KBM-7 (cell line): ENCODE measurements around the gene KPRP.

Source experiments
- DNase-seq: peaks from one replicate; pipeline ENCODE4 v3.0.0-alpha.2; 2015
- in situ Hi-C: fragments of 300-500 bp; cut with MboI; formaldehyde crosslinking; loops from 2 replicates; pipeline ENCODE4 v1.14.3; 2020; ENCODE audit warnings: low sequenced_read_pairs, low pct_unique_long_range_greater_than_20kb, mixed read lengths

Gene KPRP

GRCh38 chr1:152757747-152758146, at the start of gene KPRP:
Gene KPRP (plus strand): TSS chr1:152758025. CDS start chr1:152759589, 1,564 bp downstream.
- in situ Hi-C loops: no loop called here
- no peak for DNase-seq

- in situ Hi-C loops: no loop called here
- DNase-seq: no peak
Observed at GRCh38 chr1:152718238-152718637, 39.6 kb upstream of the KPRP start.

- in situ Hi-C loops: no loop called here
- no peak for DNase-seq
Observed at GRCh38 chr1:152725261-152725660, 32.6 kb upstream of the KPRP start.

GRCh38 chr1:152728986-152729385, 28.8 kb upstream of the KPRP start:
- in situ Hi-C loops: no loop called here
- DNase-seq: no peak

- in situ Hi-C loops: no loop called here
- no peak for DNase-seq
Observed at GRCh38 chr1:152735648-152736047, 22.2 kb upstream of the KPRP start.

- in situ Hi-C loops: no loop called here
- no peak for DNase-seq
Observed at GRCh38 chr1:152737997-152738396, 19.8 kb upstream of the KPRP start.

GRCh38 chr1:152739841-152740240, 18.0 kb upstream of the KPRP start:
- in situ Hi-C loops: no loop called here
- no peak for DNase-seq

GRCh38 chr1:152741656-152742055, 16.2 kb upstream of the KPRP start:
- DNase-seq: no peak
- in situ Hi-C loops: no loop called here

GRCh38 chr1:152743371-152744145, 14.3 kb upstream of the KPRP start:
- in situ Hi-C loops: no loop called here
- DNase-seq: no peak

GRCh38 chr1:152745289-152745704, 12.5 kb upstream of the KPRP start:
- in situ Hi-C loops: no loop called here
- DNase-seq: no peak

- DNase-seq: no peak
- in situ Hi-C loops: no loop called here
Observed at GRCh38 chr1:152745765-152746444, 11.9 kb upstream of the KPRP start.

- in situ Hi-C loops: no loop called here
Observed at GRCh38 chr1:152747831-152748230, 10.0 kb upstream of the KPRP start.

GRCh38 chr1:152752225-152752624, 5.6 kb upstream of the KPRP start:
- in situ Hi-C loops: no loop called here
- DNase-seq: no peak

More at GRCh38 chr1:152747831-152748230, 10.0 kb upstream of the KPRP start:
- no peak for DNase-seq

GRCh38 chr1:152753586-152753985, 4.2 kb upstream of the KPRP start:
- in situ Hi-C loops: no loop called here
- DNase-seq: no peak

- in situ Hi-C loops: no loop called here
Observed at GRCh38 chr1:152756872-152757271, 953 bp upstream of the KPRP start.

GRCh38 chr1:152758636-152759035, 811 bp downstream of the KPRP start:
- in situ Hi-C loops: no loop called here
- DNase-seq: no peak

More at GRCh38 chr1:152756872-152757271, 953 bp upstream of the KPRP start:
- DNase-seq: no peak

- in situ Hi-C loops: no loop called here
- DNase-seq: no peak
Observed at GRCh38 chr1:152759453-152760173, 1.8 kb downstream of the KPRP start.

- no peak for DNase-seq
- in situ Hi-C loops: no loop called here
Observed at GRCh38 chr1:152760551-152761190, 2.8 kb downstream of the KPRP start.

GRCh38 chr1:152761609-152762213, 3.9 kb downstream of the KPRP start:
- no peak for DNase-seq
- in situ Hi-C loops: no loop called here
